Activated CD8-positive, alpha-beta T cell treated with anti-CD3 and anti-CD28 coated beads for 36 hours (primary cell): Measurements from ENCODE around the gene CEBPB. TPM values are rescaled to one million over a fixed set of nuclear protein-coding genes. Genes with fewer than 3 reads are reported as not detected.

ENCODE experiments used
- ATAC-seq: fragments of 200-7000 bp; cut with Tn5 transposase; one replicate; pipeline ENCODE4 v1.10.0; 2021; ENCODE audit warnings: mild to moderate bottlenecking, moderate library complexity
- CTCF ChIA-PET: fragments of 350-600 bp; sonication (Branson Sonifier 250); formaldehyde crosslinking; loops from one replicate; lab custom pipeline; 2021; ENCODE audit warnings: antibody characterized with exemption; lab: Charles Lee
- POLR2A ChIA-PET: fragments of 350-600 bp; sonication (Branson Sonifier 250); formaldehyde crosslinking; loops from one replicate; lab custom pipeline; 2021; ENCODE audit warnings: antibody characterized with exemption; lab: Charles Lee
- DNase-seq: peaks from one replicate; pipeline ENCODE4 v3.0.0-alpha.2; 2020
- H3K27ac Mint-ChIP-seq: one replicate; pipeline ENCODE4 v1.8.0; 2021; ENCODE audit warnings: mild to moderate bottlenecking, mixed read lengths
- H3K27me3 Mint-ChIP-seq: one replicate; pipeline ENCODE4 v1.8.0; 2021; ENCODE audit warnings: mixed read lengths
- H3K36me3 Mint-ChIP-seq: one replicate; pipeline ENCODE4 v1.8.0; 2021; ENCODE audit warnings: low read depth, mixed read lengths
- H3K4me1 Mint-ChIP-seq: one replicate; pipeline ENCODE4 v1.8.0; 2021; ENCODE audit warnings: low read depth, mixed read lengths
- H3K4me3 Mint-ChIP-seq: one replicate; pipeline ENCODE4 v1.8.0; 2021; ENCODE audit warnings: mild to moderate bottlenecking, moderate library complexity, mixed read lengths
- H3K9me3 Mint-ChIP-seq: one replicate; pipeline ENCODE4 v1.8.0; 2021; ENCODE audit warnings: mixed read lengths
- intact Hi-C: fragments of 100-400 bp; cut with micrococcal nuclease; formaldehyde crosslinking; loops from one replicate; pipeline ENCODE4 v1.10.0; 2022
- total RNA-seq, 2 experiments: library from RNA; stranded (reverse); gene quantifications; one replicate each; pipeline ENCODE4 v1.2.3, GENCODE V29; 2021
- TF ChIP-seq, protein P1 (sequence below): fragments of 200-600 bp; IDR thresholded peaks from one replicate; pipeline ENCODE4 v1.8.0; 2022; ENCODE audit warnings: antibody characterized with exemption, mild to moderate bottlenecking

The CEBPB gene
- total RNA-seq, 2 experiments from 2014 or later = 27.2 to 28.4 TPM

DNA sequence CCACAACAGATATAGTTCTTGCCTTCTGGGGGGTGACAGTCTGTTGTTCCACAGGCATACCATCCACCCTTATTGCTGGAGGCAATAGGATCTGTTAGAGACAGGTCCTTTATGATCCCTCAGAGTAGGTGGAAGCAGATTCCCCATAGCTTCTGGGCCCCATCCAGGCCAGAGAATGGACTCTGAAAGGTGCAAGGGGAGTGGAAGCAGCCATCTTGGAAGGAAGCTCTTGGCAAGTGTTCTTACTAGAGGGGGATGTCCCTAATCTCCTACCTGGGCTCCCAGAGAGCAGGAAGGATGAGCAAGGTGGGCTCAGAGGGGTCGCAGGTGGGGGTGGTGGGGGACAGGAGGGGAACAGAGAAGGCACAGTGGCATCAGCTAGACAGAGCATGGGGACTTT, 33.4 kb downstream of the CEBPB start:
- CTCF ChIA-PET = no interaction called here
- intact Hi-C loops = no loop called here
- peaks cover 18% of the 10 kb centered on the region for H3K4me1 Mint-ChIP-seq
- no peak overlapping the region for H3K27ac Mint-ChIP-seq
- no peaks in the 10 kb centered on the region for H3K27me3 Mint-ChIP-seq
- H3K36me3 Mint-ChIP-seq = no peaks in the 10 kb centered on the region
- H3K9me3 Mint-ChIP-seq = peaks cover 2% of the 10 kb centered on the region
- POLR2A ChIA-PET = no interaction called here
- TF ChIP-seq, protein P1, sequence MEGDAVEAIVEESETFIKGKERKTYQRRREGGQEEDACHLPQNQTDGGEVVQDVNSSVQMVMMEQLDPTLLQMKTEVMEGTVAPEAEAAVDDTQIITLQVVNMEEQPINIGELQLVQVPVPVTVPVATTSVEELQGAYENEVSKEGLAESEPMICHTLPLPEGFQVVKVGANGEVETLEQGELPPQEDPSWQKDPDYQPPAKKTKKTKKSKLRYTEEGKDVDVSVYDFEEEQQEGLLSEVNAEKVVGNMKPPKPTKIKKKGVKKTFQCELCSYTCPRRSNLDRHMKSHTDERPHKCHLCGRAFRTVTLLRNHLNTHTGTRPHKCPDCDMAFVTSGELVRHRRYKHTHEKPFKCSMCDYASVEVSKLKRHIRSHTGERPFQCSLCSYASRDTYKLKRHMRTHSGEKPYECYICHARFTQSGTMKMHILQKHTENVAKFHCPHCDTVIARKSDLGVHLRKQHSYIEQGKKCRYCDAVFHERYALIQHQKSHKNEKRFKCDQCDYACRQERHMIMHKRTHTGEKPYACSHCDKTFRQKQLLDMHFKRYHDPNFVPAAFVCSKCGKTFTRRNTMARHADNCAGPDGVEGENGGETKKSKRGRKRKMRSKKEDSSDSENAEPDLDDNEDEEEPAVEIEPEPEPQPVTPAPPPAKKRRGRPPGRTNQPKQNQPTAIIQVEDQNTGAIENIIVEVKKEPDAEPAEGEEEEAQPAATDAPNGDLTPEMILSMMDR = no peak
- no peak overlapping the region for H3K4me3 Mint-ChIP-seq
- ATAC-seq = no peak
- no peak for DNase-seq

DNA sequence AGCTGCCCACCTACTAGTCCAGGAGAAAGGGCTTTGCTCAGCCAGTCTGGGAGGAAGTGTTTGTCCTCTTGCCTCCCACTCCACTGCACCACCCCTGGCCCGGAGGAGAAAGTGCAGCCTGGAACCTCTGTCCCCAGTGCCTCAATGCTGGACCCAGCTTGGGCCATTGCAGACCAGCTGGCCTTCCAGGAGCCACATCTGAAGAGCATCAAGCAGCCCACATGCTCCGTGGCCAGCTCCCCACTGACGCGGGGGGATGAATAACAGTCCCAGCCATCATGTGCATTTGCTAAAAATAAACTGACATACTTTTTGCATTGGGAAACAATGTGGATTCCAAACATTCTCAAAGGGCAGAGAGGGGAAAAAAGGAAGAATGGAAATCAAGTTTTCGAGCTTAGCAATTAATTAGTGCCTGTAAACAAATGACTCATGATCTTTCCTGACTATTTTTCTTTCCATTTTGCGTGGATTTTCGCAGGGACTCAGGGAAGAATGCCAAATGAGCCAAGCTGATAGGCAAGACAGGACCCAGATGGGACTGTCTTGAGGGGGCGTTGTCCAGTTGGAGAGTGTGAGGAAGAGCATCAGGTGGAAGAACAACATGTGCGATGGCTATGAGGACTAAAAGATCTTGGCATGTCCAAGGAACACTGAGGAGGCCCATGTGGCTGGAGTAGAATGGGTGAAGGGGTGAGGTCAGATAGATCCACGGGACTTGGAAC, 34.1 kb downstream of the CEBPB start:
- peaks cover 18% of the 10 kb centered on the region for H3K4me1 Mint-ChIP-seq
- H3K9me3 Mint-ChIP-seq = peaks cover 2% of the 10 kb centered on the region
- CTCF ChIA-PET = no interaction called here
- no peaks in the 10 kb centered on the region for H3K27me3 Mint-ChIP-seq
- no peak overlapping the region for H3K27ac Mint-ChIP-seq
- POLR2A ChIA-PET = no interaction called here
- DNase-seq (peak; percentile 20), ATAC-seq (no peak)
- intact Hi-C loops = no loop called here
- H3K36me3 Mint-ChIP-seq = no peaks in the 10 kb centered on the region
- H3K4me3 Mint-ChIP-seq = no peak overlapping the region
- TF ChIP-seq, protein P1 = no peak

DNA sequence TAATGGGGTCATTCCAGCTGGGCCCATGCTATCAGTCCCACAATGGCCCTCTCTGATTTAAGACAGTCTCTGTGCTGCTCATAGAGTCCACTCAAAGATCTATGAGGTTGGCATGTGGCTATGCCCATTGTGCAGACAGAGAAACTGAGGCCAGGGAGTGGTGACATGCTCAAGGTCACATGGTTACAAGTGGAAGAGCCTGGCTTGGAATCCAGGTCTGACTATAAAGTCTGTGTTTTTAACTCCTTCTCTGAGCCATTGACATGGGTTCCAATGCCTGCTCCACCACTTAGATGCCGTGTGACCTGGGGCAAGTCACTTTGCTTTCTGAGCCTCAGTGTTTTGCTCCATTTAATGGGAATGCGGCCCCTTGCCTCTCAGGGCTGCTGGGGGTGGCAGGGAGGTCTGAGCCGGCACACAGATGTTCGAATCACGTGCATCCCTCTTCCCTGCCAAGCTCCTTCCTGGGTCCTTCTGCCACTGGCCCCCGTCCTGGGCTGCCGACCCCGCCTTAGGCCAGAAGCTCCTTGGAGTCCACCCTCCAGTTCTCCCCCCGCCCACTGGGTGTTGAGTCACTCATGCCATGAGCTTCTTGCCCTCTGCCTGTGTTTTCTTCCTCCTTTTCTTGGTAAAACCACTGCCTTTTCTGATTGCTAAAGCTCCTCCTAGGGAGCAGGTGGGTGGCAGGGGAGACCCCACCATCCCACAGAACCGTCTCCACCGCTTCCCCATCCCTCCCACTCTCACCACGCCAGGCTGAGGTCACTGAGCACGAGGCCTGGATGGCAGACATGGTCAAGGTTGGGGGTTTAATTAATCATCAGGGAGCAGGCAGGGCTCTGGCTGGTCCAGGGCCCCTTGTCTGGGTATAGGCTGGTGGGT, 35.7 kb downstream of the CEBPB start:
- ChIA-PET CTCF (interaction anchor here (1.3 kb wide), 1 partner anchor 523 kb away, joined by 3 read pairs; no protein-coding TSS in a partner anchor), POLR2A (no interaction called here)
- H3K4me3 Mint-ChIP-seq = no peak overlapping the region
- H3K27me3 Mint-ChIP-seq = no peaks in the 10 kb centered on the region
- H3K36me3 Mint-ChIP-seq = no peaks in the 10 kb centered on the region
- H3K27ac Mint-ChIP-seq = peak overlapping the region; percentile 66
- intact Hi-C loops = no loop called here
- H3K4me1 Mint-ChIP-seq = peaks cover 18% of the 10 kb centered on the region
- peaks cover 2% of the 10 kb centered on the region for H3K9me3 Mint-ChIP-seq
- DNase-seq (peak; percentile 79), ATAC-seq (peak; percentile 68)
- TF ChIP-seq, protein P1 = no peak

DNA sequence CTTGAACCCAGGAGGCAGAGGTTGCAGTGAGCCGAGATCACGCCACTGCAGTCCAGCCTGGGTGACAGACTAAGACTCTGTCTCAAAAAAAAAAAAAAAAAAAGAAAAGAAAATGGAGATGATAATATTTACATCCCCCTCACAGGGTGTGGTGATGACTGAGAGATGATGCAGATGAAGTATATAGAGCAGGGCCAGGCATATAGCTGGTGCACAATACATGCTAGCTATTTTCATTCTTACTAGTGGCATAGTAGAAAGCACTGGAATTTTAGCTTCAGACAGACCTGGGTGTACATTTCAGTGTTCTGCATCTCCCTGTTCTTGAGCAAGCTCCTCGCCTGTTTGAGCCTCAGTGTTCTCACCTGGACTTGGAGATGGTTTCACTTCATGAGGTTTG, 36.9 kb downstream of the CEBPB start:
- ATAC-seq (peak; percentile 64), DNase-seq (no peak)
- CTCF ChIA-PET = no interaction called here
- Mint-ChIP-seq H3K4me1 (peaks cover 18% of the 10 kb centered on the region), H3K36me3 (no peaks in the 10 kb centered on the region), H3K9me3 (peaks cover 2% of the 10 kb centered on the region), H3K4me3 (no peak overlapping the region), H3K27ac (no peak overlapping the region), H3K27me3 (no peaks in the 10 kb centered on the region)
- POLR2A ChIA-PET = no interaction called here
- intact Hi-C loops = no loop called here
- TF ChIP-seq, protein P1 = no peak

DNA sequence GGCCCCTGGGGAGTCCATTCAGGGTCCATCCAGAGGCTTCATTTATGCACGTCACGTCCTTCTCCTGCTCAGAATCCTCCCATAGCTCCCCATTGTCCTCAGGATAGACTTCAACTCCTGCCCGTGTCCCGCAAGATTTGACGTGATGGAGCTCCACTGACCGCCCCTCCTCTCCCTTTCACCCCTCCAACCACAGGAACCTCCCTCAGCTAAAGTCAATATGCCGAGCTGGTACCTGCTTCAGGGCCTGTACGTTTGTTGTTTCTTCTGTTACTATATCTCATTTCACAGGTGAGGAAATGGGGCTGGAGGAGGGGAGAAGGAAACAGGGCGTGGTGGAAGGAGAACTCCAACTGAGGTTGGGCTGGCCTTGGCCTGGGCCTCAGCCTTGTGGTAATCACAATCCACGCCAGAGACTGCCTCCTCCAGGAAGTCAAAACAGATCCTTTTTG, 38.6 kb downstream of the CEBPB start:
- Mint-ChIP-seq H3K27me3 (no peaks in the 10 kb centered on the region), H3K9me3 (peaks cover 2% of the 10 kb centered on the region), H3K36me3 (no peaks in the 10 kb centered on the region), H3K27ac (no peak overlapping the region), H3K4me1 (peaks cover 18% of the 10 kb centered on the region), H3K4me3 (no peak overlapping the region)
- DNase-seq = no peak
- ChIA-PET CTCF (no interaction called here), POLR2A (no interaction called here)
- no peak for ATAC-seq
- intact Hi-C loops = no loop called here
- TF ChIP-seq, protein P1 = no peak
